HG02588 (cell line): ENCODE data around the gene ACVR1B.
A peak's percentile ranks its signal among the peaks of the same experiment; 100 is the strongest.
"Not testable (repeated sequence)": the region's sequence is repeated elsewhere in the genome, so short reads cannot be mapped to it uniquely, and the experiment has no call there.

ENCODE experiments used
- ATAC-seq: cut with Tn5 transposase; IDR thresholded peaks from one replicate; pipeline ENCODE4 v1.9.1; 2021; ENCODE audit warnings: mild to moderate bottlenecking, moderate library complexity; ENCODE audit not compliant: unreplicated experiment

ACVR1B gene

DNA sequence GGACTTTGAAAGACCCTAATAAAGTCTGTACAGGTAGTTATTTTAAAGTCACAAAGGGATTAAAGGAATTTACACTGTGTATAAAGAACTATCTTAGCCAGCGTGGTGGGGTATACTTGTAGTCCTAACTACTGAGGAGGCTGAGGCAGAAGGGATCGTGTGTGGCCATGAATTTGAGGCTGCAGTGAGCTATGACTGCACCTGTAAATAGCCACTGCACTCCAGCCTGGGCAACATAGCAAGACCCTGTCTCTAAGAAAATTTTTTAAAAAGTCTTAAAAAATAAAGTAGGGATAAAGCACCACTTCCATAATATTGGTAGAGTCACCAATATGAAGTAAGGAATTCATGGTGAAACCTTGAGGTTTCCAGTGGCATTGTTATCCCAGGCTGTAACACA, 18.1 kb downstream of the ACVR1B start:
- ATAC-seq: no peak

DNA sequence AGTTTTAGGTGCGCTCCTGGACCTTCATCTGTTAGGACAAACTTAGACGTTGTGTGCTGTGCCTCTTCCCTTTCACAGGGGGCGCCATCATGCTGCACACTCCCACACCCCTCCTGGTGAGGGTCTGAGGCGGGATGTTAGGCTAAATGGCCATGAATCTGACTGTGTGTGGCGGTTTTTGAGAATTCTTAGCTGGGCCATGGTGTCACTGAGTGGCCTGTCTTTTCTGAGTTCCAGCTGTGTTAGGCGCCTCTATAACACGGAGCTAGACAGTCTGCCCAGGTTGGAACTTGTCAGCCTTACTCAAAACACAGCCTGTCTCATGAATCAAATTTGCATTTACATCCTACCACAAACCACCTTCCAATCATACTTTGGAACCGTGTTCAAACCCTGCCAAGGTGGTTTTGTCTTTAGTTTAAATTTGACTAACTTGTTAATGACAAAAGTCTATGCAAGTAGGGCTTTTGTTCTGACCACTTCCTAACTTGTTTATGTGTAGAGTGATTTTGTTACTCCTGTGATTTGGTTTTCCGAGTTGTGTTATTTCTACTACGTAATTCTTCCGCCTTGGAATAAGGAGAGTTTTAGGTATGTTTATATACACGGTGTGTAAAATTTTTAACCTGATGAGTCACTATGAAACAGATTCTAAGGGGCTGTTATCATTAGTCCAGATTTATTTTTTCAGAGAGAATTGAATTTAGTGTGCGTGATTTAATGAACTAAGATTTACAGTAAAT, 19.6 kb downstream of the ACVR1B start:
- ATAC-seq: peak; percentile 88

DNA sequence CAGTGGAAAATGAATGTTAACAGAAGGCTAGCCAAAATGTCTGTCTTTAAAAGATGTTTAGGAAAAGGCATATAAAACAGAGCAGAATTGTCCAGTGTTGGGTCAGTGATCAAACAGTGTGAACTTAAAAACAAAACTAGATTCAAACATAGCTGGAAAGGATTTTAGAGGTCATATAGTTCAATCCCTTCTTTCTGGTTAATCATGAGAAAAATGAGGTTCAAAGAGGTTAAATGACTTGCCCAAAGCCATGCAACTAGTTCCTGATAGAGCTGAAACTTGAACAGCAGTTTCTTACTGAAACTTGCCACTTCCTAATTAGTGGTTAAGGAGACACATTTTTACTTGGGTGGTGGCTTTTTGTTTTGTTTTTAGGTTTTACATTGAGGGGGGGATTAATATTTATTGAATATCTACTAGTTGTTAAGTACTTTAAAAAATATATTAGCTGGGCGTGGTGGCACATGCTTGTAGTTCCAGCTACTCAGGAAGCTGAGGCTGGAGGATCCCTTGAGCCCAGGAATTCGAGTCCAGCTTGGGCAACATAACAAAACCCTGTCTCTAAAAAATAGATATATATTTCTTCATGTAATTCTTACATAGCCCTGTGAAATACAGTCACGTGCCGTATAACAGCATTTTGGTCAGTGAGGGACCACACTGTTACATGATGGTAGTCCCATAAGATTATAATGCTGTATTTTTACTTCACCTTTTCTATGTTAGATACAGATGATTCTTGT, 20.4 kb downstream of the ACVR1B start:
- ATAC-seq: no peak

DNA sequence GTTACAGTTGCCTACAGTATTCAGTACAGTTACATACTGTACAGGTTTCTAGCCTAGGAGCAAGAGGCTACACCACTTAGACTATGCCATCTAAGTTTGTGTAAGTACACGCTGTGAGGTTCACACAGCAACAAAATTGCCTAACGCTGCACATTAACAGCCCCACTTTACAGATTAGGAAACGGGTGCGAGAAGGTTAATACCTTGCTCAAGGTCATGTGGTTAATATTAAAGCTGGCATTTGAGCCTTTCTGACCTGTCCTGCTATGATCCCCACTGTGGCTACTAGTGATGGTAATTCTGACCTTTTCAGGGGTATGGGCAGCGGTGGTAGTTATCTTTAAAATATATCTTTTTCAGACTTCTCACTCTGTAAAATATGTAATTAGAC, 20.9 kb downstream of the ACVR1B start:
- ATAC-seq: no peak

DNA sequence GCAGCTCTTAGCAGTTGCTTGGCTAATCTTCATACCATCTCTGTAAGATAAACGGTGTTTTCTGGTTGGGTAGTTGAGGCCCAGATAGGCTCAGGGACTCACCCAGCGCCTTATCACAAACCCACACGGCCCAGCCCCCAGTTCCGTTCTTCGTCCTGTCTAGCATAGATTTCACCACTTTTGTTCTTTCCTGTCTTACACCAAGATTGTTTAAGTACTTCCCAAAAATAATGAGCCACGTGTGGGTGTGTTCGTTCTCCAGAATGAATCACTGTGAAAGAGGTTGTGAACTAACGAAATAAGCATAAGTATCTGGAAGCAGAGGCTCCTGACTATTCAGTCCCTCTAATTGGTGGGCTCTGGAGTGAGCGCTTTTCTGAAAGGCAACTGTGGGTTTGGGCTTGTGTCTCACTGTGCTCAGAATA, 21.4 kb downstream of the ACVR1B start:
- no peak for ATAC-seq

DNA sequence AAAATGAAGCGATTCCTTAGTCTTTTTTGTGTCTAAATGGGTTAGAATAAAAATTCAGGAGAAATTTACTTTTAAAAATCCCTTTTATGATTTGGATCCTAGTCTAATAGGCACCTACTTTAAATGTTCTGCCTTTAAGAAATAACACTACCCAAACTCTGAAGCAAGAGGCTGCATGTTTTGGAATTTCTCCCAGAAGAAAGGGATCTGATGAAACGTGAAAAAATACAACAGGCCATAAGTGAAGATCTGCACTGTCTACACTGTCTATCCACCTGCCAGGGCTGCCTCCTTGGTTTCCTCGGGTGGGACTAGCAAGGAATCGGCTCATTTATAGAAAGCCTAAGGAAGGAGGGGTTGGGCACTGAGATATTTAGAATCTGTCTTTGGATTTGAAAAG, 22.1 kb downstream of the ACVR1B start:
- ATAC-seq: no peak

DNA sequence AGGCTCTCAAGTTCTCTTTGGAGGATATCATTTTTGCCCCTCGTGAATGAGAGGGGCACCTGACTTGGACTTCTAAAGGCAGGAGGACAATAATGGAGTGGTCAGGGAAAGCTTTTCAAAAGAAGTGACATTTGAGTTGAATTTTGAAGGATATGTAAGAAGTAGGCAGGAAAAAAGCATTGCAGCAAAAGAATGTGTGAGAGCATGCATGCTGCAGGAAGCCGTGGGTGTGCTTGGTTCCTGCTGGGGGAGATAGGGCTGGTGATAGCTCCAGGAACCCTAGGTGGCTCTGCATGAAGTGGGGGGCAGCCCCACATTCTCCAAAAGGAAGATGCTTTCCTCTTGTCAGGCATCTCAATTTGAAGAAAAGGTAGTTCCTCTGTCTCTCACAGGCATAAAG, 23.1 kb downstream of the ACVR1B start:
- no peak for ATAC-seq

DNA sequence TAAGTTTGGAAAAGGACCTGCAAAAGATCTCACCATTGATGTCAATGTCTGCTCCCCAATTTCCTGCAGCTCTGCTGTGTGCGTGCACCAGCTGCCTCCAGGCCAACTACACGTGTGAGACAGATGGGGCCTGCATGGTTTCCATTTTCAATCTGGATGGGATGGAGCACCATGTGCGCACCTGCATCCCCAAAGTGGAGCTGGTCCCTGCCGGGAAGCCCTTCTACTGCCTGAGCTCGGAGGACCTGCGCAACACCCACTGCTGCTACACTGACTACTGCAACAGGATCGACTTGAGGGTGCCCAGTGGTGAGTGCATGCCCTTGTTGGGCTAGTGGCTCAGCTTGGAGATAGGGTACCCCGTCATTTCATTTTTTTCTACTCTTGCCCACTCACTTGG, 23.7 kb downstream of the ACVR1B start:
- ATAC-seq: no peak

DNA sequence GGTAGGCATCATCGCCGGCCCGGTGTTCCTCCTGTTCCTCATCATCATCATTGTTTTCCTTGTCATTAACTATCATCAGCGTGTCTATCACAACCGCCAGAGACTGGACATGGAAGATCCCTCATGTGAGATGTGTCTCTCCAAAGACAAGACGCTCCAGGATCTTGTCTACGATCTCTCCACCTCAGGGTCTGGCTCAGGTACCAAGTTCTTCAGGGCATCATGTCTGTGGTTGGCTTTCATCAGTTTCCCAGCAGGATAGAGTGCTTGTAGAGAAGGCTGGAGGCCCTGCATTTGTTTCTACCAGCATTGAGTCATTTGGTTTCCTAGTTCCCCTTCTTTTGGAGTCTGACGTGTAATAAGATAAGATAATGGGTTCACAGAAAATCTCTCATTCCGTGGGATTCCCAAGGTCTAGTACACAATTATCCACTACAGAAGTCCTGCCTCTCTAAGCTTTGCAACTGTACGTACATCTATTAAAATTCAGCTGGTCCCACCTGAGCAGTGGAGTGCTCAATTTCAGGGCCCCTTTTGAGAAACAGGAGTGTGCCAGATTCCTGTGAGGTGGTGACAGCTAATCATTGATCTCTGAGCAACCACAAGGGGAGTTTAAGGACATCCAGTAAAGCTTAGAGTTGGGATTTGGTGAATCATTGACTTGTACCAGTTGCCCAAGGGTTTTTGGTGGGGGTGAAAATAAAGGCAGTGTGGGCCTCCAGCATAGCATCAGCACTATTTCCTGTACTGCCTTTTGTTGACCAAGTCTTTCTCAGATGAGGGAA, 25.1 kb downstream of the ACVR1B start:
- no peak for ATAC-seq

DNA sequence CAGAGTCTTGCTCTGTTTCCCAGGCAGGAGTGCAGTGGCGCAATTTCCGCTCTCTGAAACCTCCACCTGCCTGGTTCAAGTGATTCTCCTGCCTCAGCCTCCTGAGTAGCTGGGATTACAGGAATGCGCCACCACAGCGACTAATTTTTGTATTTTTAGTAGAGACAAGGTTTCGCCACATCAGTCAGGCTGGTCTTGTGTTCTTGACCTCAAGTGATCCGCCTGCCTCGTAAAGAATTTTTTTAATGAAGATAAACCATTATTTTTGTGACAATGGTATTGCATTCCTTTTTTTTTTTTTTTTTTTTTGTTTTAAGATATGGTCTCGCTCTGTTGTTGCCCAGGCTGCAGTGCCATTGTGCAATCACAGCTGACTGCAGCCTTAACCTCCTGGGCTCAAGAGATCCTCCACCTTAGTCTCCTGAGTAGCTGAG, 25.8 kb downstream of the ACVR1B start:
- no peak for ATAC-seq

DNA sequence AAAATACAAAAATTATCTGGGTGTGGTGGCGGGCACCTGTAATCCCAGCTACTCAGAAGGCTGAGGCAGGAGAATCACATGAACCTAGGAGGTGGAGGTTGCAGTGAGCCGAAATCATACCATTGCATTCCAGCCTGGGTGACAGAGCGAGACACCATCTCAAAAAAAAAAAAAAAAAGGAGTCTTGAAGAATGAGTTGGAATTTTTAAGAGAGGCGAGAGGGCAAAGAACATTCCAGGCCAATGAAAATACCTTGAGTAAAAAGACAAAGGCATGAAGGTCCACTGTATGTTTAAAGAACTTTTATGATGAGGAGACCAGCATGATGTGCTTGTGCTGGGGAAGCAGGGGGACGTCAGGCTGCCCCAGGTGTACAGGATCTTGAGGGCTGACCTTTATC, 27.8 kb downstream of the ACVR1B start:
- ATAC-seq: not testable (repeated sequence)

DNA sequence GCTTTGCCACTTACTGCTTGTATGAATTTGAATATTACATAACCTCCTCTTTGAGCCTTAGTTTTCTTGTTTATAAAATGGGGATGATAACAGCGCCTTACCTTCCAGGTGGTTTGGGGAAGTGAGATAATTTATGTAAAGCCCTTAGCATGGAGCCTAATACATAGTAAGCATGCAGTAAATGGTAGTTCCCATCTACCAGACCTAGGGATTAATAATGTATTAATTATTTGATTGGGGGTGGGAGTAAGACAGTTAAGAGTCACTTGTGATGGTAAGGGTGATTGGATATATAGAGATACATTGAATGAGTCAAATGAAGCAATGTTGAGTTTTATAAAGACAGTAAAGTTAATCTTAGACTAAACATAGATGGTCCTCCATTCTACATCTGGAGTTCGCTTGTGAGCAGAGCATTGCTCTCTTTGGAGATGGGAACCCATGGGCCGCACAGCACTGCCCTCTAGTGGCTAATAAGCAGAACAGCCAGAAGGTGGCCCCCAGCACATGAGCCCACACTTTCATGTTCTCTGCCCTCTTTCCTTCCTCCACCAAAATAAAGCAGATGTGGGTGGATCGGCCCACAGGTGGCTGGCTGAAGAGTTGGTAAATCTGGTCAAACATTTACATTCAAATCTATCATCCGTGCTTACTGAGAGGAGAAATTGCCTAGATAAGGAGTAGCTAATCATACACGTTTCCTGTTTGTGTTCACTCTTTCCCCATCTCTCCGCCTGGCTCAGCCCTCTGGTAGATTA, 28.7 kb downstream of the ACVR1B start:
- ATAC-seq: peak; percentile 65

DNA sequence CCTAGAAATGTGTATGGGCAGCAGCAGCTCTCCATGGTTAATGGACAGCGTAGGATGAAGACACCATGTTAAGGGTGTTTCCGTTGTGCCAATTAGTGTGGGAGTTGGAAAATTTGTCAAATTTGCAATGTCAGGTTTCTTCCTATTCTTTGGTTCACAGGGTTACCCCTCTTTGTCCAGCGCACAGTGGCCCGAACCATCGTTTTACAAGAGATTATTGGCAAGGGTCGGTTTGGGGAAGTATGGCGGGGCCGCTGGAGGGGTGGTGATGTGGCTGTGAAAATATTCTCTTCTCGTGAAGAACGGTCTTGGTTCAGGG, 29.3 kb downstream of the ACVR1B start:
- no peak for ATAC-seq

DNA sequence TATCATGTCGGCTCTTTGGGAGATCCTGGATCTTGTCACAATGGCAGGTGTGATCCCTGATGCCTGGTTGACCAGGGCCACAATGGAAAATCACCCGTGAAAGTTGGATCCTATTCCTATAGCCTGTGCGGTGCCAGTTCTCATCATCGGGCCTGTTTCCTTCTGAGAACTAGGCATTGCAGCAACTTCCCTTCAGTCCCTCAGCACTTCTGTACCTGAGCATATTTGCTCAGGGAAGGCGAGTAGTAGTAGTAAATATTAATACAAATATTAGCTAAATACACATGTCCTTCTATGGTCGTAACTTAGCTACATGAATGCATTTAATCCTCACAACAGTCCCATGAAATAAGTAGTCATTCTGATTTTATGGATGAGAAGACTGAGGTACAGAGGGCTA, 33.2 kb downstream of the ACVR1B start:
- ATAC-seq: no peak

DNA sequence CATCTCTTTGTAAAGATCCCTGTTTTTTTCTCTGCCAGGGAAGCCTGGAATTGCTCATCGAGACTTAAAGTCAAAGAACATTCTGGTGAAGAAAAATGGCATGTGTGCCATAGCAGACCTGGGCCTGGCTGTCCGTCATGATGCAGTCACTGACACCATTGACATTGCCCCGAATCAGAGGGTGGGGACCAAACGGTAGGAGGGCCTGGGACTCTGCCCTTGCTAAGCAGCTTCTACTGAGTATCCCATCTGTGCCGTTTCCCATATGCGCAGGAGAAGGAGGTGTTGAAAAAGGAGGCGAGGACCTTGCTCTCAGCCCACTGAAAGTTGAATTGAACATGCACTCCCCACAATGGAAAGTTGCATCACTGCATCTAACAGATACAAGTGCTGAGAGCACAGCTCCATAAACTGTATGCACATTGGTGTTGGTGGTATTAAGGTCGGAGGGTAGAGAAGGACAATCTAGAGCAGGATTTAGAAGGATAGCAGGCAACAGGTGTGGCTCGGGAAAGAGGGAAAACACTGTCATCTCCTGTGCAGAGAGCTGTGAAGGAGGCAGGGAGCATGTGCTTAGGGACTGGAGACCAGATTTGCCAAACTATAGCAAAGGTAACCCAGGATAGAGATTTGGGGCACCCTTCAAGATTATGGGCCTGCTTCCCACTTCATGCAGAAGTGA, 33.8 kb downstream of the ACVR1B start:
- ATAC-seq: no peak

DNA sequence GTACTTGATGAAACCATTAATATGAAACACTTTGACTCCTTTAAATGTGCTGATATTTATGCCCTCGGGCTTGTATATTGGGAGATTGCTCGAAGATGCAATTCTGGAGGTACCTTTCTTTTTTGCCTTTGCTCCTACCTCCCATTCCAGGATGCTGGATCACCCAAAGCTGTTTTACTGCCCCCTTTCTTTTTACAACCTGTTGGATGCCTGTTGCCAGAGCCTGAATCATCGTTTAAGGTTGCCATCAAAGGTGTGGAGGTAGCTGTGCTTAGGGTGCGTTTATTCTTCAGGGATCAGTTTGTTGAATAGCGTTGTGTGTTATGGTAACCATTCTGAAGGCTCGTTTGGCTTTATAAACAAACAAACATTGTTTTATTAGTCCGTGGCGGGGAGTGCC, 35.3 kb downstream of the ACVR1B start:
- ATAC-seq: no peak

DNA sequence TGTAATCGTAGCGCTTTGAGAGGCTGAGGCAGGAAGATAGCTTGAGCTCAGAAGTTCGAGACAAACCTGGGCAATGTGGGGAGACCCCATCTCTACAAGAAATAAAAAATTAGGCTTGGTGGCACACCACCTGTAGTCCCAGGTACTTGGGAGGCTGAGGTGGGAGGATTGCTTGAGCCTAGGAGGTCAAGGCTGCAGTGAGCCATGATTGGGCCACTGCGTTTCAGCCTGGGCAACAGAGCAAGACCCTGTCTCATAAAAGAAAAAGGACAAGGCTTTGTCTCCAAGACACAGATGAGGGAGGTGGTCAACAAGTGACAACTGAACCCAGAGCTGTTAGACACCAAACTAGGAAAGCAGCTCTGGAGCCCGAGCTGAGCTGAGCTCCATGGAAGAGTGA, 40.7 kb downstream of the ACVR1B start:
- no peak for ATAC-seq

DNA sequence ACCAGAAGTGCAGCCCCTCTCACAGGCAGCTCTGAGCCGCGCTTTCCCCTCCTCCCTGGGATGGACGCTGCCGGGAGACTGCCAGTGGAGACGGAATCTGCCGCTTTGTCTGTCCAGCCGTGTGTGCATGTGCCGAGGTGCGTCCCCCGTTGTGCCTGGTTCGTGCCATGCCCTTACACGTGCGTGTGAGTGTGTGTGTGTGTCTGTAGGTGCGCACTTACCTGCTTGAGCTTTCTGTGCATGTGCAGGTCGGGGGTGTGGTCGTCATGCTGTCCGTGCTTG, 43.0 kb downstream of the ACVR1B start:
- ATAC-seq: no peak

DNA sequence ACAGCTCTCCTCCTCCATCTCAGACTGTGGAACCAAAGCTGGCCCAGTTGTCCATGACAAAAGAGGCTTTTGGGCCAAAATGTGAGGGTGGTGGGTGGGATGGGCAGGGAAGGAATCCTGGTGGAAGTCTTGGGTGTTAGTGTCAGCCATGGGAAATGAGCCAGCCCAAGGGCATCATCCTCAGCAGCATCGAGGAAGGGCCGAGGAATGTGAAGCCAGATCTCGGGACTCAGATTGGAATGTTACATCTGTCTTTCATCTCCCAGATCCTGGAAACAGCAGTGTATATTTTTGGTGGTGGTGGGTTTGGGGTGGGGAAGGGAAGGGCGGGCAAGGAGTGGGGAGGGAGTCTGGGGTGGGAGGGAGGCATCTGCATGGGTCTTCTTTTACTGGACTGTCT, 43.5 kb downstream of the ACVR1B start:
- no peak for ATAC-seq

DNA sequence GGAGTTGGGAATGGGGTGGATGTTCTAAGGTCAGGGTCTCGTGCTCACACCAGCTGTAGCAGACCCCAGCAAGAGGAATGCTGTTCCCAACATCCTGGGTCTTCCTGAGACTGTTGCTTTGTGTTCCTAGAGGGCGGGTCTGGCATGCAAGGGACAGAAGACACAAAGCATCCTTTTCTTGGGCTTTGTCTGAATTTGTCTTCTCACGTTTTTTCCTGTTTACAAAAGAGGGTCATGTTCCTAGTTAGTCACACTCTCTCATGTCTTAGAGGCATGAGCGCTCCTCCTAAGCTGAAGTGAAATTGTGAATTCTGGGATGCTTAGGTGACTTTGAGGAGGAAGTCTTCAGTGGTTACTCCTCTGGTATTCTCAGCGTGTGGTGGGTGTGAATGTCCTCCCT, 45.6 kb downstream of the ACVR1B start:
- no peak for ATAC-seq

DNA sequence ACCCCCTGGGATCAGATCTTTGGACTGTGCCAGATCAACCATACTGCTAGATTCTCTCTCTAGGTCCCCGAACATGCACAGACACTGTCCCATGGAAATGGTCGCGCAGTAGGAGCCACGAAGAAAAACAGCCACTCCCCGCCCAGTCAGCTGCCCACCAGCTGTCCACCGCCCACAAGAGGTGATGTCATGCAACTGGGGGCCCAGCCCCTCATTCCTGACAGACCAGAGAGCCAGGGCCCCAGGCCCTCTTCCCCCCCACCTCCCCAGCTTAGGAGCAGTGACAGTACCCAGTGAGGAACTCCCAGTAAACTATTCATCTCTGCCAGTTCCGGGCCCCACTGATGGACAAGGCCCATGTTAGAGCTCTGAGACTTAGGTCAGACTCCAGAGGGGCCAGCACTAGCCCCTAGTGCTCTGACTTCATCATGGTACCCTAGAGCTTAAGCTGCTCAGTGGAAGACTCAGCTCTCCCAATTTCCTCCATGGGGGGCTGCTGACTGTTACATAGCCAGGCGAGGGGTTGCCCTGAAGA, 51.6 kb downstream of the ACVR1B start:
- ATAC-seq: no peak
